ENCODE data around the gene HINT2. TPM values are rescaled to one million over a fixed set of nuclear protein-coding genes. Genes with fewer than 3 reads are reported as not detected.

The HINT2 gene
- total RNA-seq, 1 experiment from 2014 or later = 35.9 TPM

DNA sequence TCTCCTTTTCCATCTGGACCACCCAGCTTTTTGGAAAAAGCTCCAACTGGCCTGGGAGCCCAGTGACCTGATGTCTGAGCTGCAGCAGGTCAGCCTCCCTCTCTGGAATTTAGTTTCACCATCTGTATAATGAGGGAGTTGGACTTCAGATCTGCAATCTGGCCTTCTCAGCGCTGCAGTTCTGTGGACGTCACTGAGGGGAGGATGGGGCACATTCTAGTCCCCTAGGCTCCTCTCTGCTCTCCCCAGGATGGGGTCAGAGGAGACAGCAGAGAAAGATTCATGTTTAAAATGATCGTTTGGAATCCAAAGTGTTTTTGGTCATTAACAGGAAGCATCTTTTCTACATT, 45.1 kb upstream of the HINT2 start:
- Mint-ChIP-seq H3K36me3 (ENCODE audit: insufficient read depth in 1 of 3, low read depth in 3 of 3) (no peaks in the 10 kb centered on the region), H3K27me3 (ENCODE audit: low read depth) (peaks cover 42% of the 10 kb centered on the region)

More for the DNA sequence above, 45.1 kb upstream of the HINT2 start:
- Histone ChIP-seq H3K27ac (ENCODE audit: insufficient read length, low read depth, low read length) (no peak overlapping the region), H3K9ac (ENCODE audit: extremely low read depth, insufficient read length, low read length) (no peak overlapping the region), H3K23me2 (ENCODE audit: insufficient read length, low read depth, low read length, poor library complexity, severe bottlenecking) (no peaks in the 10 kb centered on the region), H3K4me1 (ENCODE audit: insufficient read depth, low read length) (no peaks in the 10 kb centered on the region), H2BK20ac (ENCODE audit: low read depth, low read length, poor library complexity, severe bottlenecking) (no peak overlapping the region), H4K91ac (ENCODE audit: insufficient read length, low read depth, low read length) (no peak overlapping the region), H3K18ac (ENCODE audit: insufficient read length, low read depth, low read length) (no peak overlapping the region), H2BK12ac (ENCODE audit: insufficient read length, low read depth, low read length) (no peak overlapping the region), H3K79me2 (ENCODE audit: insufficient read depth, low read length) (no peaks in the 10 kb centered on the region), H3K4ac (ENCODE audit: low read depth, low read length) (no peak overlapping the region), H3T11ph (ENCODE audit: low read length) (no peak overlapping the region), H3K27me3 (ENCODE audit: insufficient read depth, low read length) (no peaks in the 10 kb centered on the region), H4K8ac (replicated peaks; ENCODE audit: insufficient read length, low read depth, low read length) (no peak overlapping the region), H2BK120ac (ENCODE audit: low read depth, low read length, poor library complexity, severe bottlenecking) (no peak overlapping the region), H4K20me1 (ENCODE audit: control insufficient read depth, insufficient read depth, insufficient read length) (no peaks in the 10 kb centered on the region), H3K23ac (ENCODE audit: insufficient read length, low read depth, low read length) (no peak overlapping the region), H2BK5ac (ENCODE audit: insufficient read length, low read length) (no peak overlapping the region), H4K5ac (ENCODE audit: insufficient read length, low read depth, low read length) (no peak overlapping the region), H2AK5ac (ENCODE audit: insufficient read length, low read length) (no peak overlapping the region), H2AFZ (ENCODE audit: low read length) (no peak overlapping the region), H3K56ac (ENCODE audit: insufficient read length, low read depth, low read length) (no peak overlapping the region), H3K79me1 (ENCODE audit: insufficient read depth, low read depth, low read length, poor library complexity, severe bottlenecking) (no peaks in the 10 kb centered on the region), H3K4me2 (ENCODE audit: insufficient read depth, insufficient read length, low read length) (no peak overlapping the region), H3K9me3 (ENCODE audit: control insufficient read depth, low read depth, low read length) (no peaks in the 10 kb centered on the region), H3K14ac (ENCODE audit: insufficient read depth, low read length) (no peak overlapping the region), H2BK15ac (ENCODE audit: low read depth, low read length) (no peak overlapping the region)
- H3K9me3 Mint-ChIP-seq = no peaks in the 10 kb centered on the region
- H3K27ac Mint-ChIP-seq = no peak overlapping the region
- TF ChIP-seq, protein P1, sequence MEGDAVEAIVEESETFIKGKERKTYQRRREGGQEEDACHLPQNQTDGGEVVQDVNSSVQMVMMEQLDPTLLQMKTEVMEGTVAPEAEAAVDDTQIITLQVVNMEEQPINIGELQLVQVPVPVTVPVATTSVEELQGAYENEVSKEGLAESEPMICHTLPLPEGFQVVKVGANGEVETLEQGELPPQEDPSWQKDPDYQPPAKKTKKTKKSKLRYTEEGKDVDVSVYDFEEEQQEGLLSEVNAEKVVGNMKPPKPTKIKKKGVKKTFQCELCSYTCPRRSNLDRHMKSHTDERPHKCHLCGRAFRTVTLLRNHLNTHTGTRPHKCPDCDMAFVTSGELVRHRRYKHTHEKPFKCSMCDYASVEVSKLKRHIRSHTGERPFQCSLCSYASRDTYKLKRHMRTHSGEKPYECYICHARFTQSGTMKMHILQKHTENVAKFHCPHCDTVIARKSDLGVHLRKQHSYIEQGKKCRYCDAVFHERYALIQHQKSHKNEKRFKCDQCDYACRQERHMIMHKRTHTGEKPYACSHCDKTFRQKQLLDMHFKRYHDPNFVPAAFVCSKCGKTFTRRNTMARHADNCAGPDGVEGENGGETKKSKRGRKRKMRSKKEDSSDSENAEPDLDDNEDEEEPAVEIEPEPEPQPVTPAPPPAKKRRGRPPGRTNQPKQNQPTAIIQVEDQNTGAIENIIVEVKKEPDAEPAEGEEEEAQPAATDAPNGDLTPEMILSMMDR (conservative IDR thresholded peaks at IDR 0.05) = no peak
- peaks cover 6% of the 10 kb centered on the region in 2 experiments for H3K4me1 Mint-ChIP-seq
- no peak overlapping the region for H3K4me3 Mint-ChIP-seq
- DNase-seq = no peak
- WGBS (ENCODE audit: extremely low coverage, insufficient read length, low lambda C conversion rate) = no CpG with 5 or more reads among the region's 3 CpGs

Data from H9 (cell line).